ENCODE measurements around the gene SSBP3.

The SSBP3 gene

GRCh38 chr1:54278941-54279422 is 127.2 kb downstream of the SSBP3 start:
- TF ChIP-seq ISL1 (CRISPR knock-in tag; IDR thresholded peaks at IDR 0.05): no peak
- no peak for TF ChIP-seq TCF4 (CRISPR knock-in tag; IDR thresholded peaks at IDR 0.05; ENCODE audit: borderline replicate concordance)
- no peak for TF ChIP-seq ZFP3 (CRISPR knock-in tag; IDR thresholded peaks at IDR 0.05)
- no peak for TF ChIP-seq ZNF565 (CRISPR knock-in tag; conservative IDR thresholded peaks at IDR 0.05; ENCODE audit: low read depth)
- TF ChIP-seq BACH2 (CRISPR knock-in tag; IDR thresholded peaks at IDR 0.05; ENCODE audit: borderline replicate concordance): no peak
- no peak for TF ChIP-seq ZNF8 (CRISPR knock-in tag; IDR thresholded peaks at IDR 0.05)
- TF ChIP-seq RARB (CRISPR knock-in tag; IDR thresholded peaks at IDR 0.05): no peak
- no peak for TF ChIP-seq PPARA (CRISPR knock-in tag; IDR thresholded peaks at IDR 0.05; ENCODE audit: borderline replicate concordance)

GRCh38 chr1:54277451-54278341 is 128.5 kb downstream of the SSBP3 start:
- no peak for ATAC-seq
- TF ChIP-seq ESRRG (CRISPR knock-in tag; IDR thresholded peaks at IDR 0.05) (no peak), CSDC2 (CRISPR knock-in tag; IDR thresholded peaks at IDR 0.05) (no peak), TOX (CRISPR knock-in tag; IDR thresholded peaks at IDR 0.05; ENCODE audit: borderline replicate concordance) (no peak), ZNF565 (CRISPR knock-in tag; conservative IDR thresholded peaks at IDR 0.05; ENCODE audit: low read depth) (no peak), ISL1 (CRISPR knock-in tag; IDR thresholded peaks at IDR 0.05) (no peak), ZFP30 (CRISPR knock-in tag; IDR thresholded peaks at IDR 0.05) (no peak), POU6F1 (CRISPR knock-in tag; IDR thresholded peaks at IDR 0.05; ENCODE audit: borderline replicate concordance, low read depth) (no peak), ZC3H10 (CRISPR knock-in tag; IDR thresholded peaks at IDR 0.05) (no peak), CREB5 (CRISPR knock-in tag; IDR thresholded peaks at IDR 0.05; ENCODE audit: low read depth) (no peak), TSHZ2 (CRISPR knock-in tag; IDR thresholded peaks at IDR 0.05) (no peak), TCF4 (CRISPR knock-in tag; IDR thresholded peaks at IDR 0.05; ENCODE audit: borderline replicate concordance) (no peak), OSR1 (CRISPR knock-in tag; IDR thresholded peaks at IDR 0.05) (no peak), ZNF8 (CRISPR knock-in tag; IDR thresholded peaks at IDR 0.05) (no peak), PATZ1 (CRISPR knock-in tag; IDR thresholded peaks at IDR 0.05; ENCODE audit: borderline replicate concordance) (no peak), ZFP3 (CRISPR knock-in tag; IDR thresholded peaks at IDR 0.05) (no peak), ARNTL (CRISPR knock-in tag; IDR thresholded peaks at IDR 0.05; ENCODE audit: borderline replicate concordance, low read depth) (no peak), GLIS3 (CRISPR knock-in tag; IDR thresholded peaks at IDR 0.05) (no peak)

More at GRCh38 chr1:54278941-54279422, 127.2 kb downstream of the SSBP3 start:
- no peak for ATAC-seq

- no peak for TF ChIP-seq TOX (CRISPR knock-in tag; IDR thresholded peaks at IDR 0.05; ENCODE audit: borderline replicate concordance)
- no peak for ATAC-seq
Measured at GRCh38 chr1:54276617-54277450, 129.4 kb downstream of the SSBP3 start.

Measured in SK-N-SH treated with all-trans-retinoic acid at 6 μM for 48 hours (cell line).